ENCODE measurements around the gene PLXNC1.

DNA sequence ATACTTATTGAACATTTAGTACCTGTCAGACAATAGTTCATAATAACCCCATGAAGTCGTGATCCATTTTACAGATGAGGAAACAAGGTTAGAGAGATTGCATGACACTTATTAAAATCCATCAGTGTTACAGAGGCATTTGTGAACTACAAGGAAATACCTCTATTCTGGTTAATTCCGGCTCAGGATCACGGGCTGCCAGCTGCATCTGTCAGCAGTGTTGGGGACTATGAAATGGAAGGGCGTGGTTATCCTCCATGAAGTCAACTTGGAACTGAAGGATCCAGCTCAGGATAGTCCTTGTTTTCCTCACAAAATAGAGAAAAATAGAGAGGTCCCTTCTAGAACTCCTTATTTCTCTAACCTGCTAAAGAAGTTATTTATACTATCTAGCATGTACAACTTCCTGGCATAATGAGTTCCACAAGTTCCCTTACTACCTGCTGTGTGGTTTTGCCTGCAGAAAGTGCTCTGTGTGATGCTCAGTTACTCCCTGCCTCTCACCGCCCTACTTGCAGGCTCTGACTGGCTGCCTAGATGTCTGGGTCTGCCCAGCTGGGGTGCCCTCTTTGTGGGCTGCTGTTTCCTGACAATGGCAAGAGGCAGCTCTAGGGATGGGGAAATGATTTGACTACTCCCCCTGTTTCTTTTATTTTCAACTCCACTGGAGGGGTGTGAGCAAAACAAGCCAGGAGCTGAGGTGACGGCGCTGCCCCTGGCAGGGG lies 36.8 kb downstream of the PLXNC1 start:
- no peak for TF ChIP-seq POLR2A (IDR thresholded peaks at IDR 0.05)
- TF ChIP-seq, protein P1, sequence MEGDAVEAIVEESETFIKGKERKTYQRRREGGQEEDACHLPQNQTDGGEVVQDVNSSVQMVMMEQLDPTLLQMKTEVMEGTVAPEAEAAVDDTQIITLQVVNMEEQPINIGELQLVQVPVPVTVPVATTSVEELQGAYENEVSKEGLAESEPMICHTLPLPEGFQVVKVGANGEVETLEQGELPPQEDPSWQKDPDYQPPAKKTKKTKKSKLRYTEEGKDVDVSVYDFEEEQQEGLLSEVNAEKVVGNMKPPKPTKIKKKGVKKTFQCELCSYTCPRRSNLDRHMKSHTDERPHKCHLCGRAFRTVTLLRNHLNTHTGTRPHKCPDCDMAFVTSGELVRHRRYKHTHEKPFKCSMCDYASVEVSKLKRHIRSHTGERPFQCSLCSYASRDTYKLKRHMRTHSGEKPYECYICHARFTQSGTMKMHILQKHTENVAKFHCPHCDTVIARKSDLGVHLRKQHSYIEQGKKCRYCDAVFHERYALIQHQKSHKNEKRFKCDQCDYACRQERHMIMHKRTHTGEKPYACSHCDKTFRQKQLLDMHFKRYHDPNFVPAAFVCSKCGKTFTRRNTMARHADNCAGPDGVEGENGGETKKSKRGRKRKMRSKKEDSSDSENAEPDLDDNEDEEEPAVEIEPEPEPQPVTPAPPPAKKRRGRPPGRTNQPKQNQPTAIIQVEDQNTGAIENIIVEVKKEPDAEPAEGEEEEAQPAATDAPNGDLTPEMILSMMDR (IDR thresholded peaks at IDR 0.05): no peak
- TF ChIP-seq EP300 (IDR thresholded peaks at IDR 0.05): no peak
